ENCODE measurements around the gene EGF.

GRCh38 chr4:110061076-110061475, 148.4 kb downstream of the EGF start:
- TF ChIP-seq CTCF (conservative IDR thresholded peaks at IDR 0.05 in 1 of 2, IDR thresholded peaks at IDR 0.05 in 1 of 2; ENCODE audit: extremely low read depth in 1 of 2, insufficient read depth in 1 of 2, low read depth in 1 of 2, low read length in 2 of 2): no peak
- no peak for TF ChIP-seq EZH2 (IDR thresholded peaks at IDR 0.05; ENCODE audit: borderline replicate concordance, low read length)
